Gastroesophageal sphincter (tissue), 4 donors: ENCODE results near the gene APBA1. TPM values are rescaled to one million over a fixed set of nuclear protein-coding genes. Genes with fewer than 3 reads are reported as not detected.

ENCODE experiments used
- ATAC-seq: fragments of 150-250 bp; one replicate; pipeline ENCODE4 v1.9.1; 2016; ENCODE audit warnings: mild to moderate bottlenecking, moderate library complexity
- H3K27ac ChIP-seq, 4 donors: fragments of 200-600 bp; sonication (generic) in 3 of 4; 1 replicate in 3 of 4; 2 replicates in 1 of 4; pipeline ENCODE4 v1.5.1; 2016 to 2019
- H3K27me3 ChIP-seq: fragments of 200-600 bp; sonication (generic); one replicate; pipeline ENCODE4 v1.5.1; 2019
- H3K36me3 ChIP-seq, 2 donors: fragments of 200-600 bp; sonication (generic); one replicate each; pipeline ENCODE4 v1.5.1; 2019; ENCODE audit warnings: control low read depth in 1 of 2
- H3K4me1 ChIP-seq, 3 donors: fragments of 200-600 bp; sonication (generic); 1 replicate in 2 of 3; 2 replicates in 1 of 3; pipeline ENCODE4 v1.5.1; 2016 to 2019; ENCODE audit warnings: control low read depth in 2 of 3
- H3K4me3 ChIP-seq, 2 donors: fragments of 200-600 bp; sonication (generic); one replicate each; pipeline ENCODE4 v1.5.1; 2019; ENCODE audit warnings: mild to moderate bottlenecking in 1 of 2, moderate library complexity in 1 of 2
- H3K9me3 ChIP-seq, 3 donors: fragments of 200-600 bp; sonication (generic); one replicate each; pipeline ENCODE4 v1.5.1; 2017 to 2019; ENCODE audit warnings: control low read depth in 2 of 3
- EP300 ChIP-seq: sonication (generic); formaldehyde crosslinking; IDR thresholded peaks from one replicate; pipeline ENCODE4 v1.6.1; 2017; ENCODE audit warnings: antibody characterized with exemption, mild to moderate bottlenecking
- POLR2A ChIP-seq, 2 donors: fragments of 450-650 bp; IDR thresholded peaks; one replicate each; pipeline ENCODE4 v1.6.1; 2017; ENCODE audit warnings: antibody characterized with exemption in 2 of 2, mild to moderate bottlenecking in 2 of 2, moderate library complexity in 1 of 2
- POLR2AphosphoS5 ChIP-seq: sonication (generic); formaldehyde crosslinking; IDR thresholded peaks from one replicate; pipeline ENCODE4 v1.6.1; 2017; ENCODE audit warnings: antibody characterized with exemption
- WGBS, 2 donors: methylation state at CpG; one replicate each; pipeline ENCODE4 v1.1.5; 2018; ENCODE audit warnings: low coverage in 1 of 2; 5-methylcytosine and 5-hydroxymethylcytosine counted together
- total RNA-seq, 4 donors: library from RNA; depleted of rRNA; stranded (reverse); fragments of >200 nt; gene quantifications; one replicate each; pipeline ENCODE4 v1.1.0, GENCODE V29; 2016
- TF ChIP-seq, protein P1 (sequence below), 4 experiments: fragments of 200-600 bp in 2 of 4; fragments of 450-650 bp in 2 of 4; sonication (generic) in 1 of 4; IDR thresholded peaks; one replicate each; pipeline ENCODE4 v1.5.1; 2017 to 2019; ENCODE audit warnings: antibody characterized with exemption in 4 of 4, mild to moderate bottlenecking in 2 of 4, moderate library complexity in 2 of 4

Gene APBA1
- total RNA-seq, 4 donors from 2014 or later: 4.7 to 10.5 (median 5.8) TPM

DNA sequence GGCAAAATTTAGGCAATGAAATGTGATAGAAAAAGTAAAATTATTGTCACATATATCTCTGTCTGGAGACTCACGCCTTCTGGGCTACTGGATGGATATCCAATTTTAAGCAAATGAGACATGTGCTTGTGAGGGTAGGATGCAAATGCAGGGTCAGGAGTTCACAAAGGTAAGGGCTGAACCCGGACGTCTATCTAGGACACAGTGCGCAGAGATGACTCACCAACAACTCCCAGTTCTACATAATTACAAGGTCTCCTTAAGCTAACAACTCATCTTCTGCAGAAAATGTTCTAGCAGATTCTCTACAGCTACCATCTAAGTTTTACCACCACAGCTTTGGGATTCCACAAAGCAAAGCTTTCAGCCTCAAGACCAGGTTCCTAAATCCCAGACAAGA lies 186.7 kb downstream of the APBA1 start:
- H3K4me1 ChIP-seq: no peaks in the 10 kb centered on the region
- no peak overlapping the region for H3K27ac ChIP-seq
- no peaks in the 10 kb centered on the region for H3K27me3 ChIP-seq
- ATAC-seq: no peak
- H3K9me3 ChIP-seq: no peaks in the 10 kb centered on the region
- no peak for TF ChIP-seq EP300
- 62 to 68% methylated on average over 4 of the region's 4 CpGs for WGBS, 2 donors
- H3K36me3 ChIP-seq: no peaks in the 10 kb centered on the region
- no peak overlapping the region for H3K4me3 ChIP-seq

DNA sequence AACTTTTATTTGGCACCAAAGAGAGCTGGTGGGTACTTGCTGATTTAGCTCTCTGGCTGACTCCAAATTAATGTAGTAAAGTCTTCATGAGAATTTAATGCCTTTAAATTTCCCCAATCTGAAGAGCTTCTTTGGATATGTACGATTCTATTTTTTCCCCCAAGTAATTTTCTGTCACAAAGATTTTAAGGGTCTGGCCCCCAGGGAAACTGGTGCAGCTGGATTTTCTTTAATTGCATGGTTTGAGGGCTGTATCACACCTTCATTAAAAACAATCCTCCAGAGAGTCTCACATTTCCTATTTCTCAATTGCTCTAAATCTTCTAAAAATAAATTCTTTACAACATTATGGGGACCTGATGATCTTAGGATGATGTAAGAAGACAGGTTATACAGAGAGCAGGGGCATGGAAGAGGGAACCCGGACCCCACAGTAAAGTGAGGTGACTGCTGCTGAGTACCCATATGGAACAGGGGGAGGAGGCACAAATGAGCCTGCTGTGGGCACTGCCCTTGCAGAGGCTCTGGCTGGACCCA lies 188.2 kb downstream of the APBA1 start:
- Histone ChIP-seq H3K9me3 (no peaks in the 10 kb centered on the region), H3K27ac (no peak overlapping the region), H3K36me3 (no peaks in the 10 kb centered on the region), H3K27me3 (no peaks in the 10 kb centered on the region), H3K4me3 (no peak overlapping the region), H3K4me1 (no peaks in the 10 kb centered on the region)
- no peak for ATAC-seq
- no peak for TF ChIP-seq EP300
- TF ChIP-seq POLR2AphosphoS5: no peak
- TF ChIP-seq POLR2A (IDR thresholded peaks at IDR 0.05): no peak
- TF ChIP-seq, protein P1, sequence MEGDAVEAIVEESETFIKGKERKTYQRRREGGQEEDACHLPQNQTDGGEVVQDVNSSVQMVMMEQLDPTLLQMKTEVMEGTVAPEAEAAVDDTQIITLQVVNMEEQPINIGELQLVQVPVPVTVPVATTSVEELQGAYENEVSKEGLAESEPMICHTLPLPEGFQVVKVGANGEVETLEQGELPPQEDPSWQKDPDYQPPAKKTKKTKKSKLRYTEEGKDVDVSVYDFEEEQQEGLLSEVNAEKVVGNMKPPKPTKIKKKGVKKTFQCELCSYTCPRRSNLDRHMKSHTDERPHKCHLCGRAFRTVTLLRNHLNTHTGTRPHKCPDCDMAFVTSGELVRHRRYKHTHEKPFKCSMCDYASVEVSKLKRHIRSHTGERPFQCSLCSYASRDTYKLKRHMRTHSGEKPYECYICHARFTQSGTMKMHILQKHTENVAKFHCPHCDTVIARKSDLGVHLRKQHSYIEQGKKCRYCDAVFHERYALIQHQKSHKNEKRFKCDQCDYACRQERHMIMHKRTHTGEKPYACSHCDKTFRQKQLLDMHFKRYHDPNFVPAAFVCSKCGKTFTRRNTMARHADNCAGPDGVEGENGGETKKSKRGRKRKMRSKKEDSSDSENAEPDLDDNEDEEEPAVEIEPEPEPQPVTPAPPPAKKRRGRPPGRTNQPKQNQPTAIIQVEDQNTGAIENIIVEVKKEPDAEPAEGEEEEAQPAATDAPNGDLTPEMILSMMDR (IDR thresholded peaks at IDR 0.05): no peak
- 64 to 96% methylated on average over 2 of the region's 2 CpGs for WGBS, 2 donors

DNA sequence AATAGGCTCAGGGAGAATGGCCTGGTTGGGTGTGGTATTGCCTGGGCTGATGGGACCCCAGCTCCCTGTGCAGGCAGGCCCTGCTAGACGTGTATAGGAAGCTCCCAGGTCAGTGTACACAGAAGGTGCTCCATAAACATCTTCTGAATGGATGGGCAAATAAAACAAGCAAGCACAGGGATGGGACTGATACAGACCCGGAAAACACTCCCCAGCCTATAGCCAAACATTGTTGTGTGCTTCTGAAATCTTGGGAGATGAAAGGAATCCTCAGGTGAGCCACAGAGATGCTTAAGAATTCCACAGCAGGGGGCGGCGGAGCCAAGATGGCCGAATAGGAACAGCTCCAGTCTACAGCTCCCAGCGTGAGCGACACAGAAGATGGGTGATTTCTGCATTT lies 195.4 kb downstream of the APBA1 start:
- H3K36me3 ChIP-seq: no peaks in the 10 kb centered on the region
- H3K27me3 ChIP-seq: no peaks in the 10 kb centered on the region
- no peaks in the 10 kb centered on the region for H3K9me3 ChIP-seq
- H3K27ac ChIP-seq: no peak overlapping the region
- no peak for ATAC-seq
- WGBS, 2 donors: 74 to 91% methylated on average over 5 of the region's 7 CpGs
- H3K4me1 ChIP-seq: no peaks in the 10 kb centered on the region
- H3K4me3 ChIP-seq: no peak overlapping the region
- no peak for TF ChIP-seq EP300
- TF ChIP-seq, protein P1 (IDR thresholded peaks at IDR 0.05): no peak
- TF ChIP-seq POLR2AphosphoS5: no peak
- TF ChIP-seq POLR2A (IDR thresholded peaks at IDR 0.05): no peak

DNA sequence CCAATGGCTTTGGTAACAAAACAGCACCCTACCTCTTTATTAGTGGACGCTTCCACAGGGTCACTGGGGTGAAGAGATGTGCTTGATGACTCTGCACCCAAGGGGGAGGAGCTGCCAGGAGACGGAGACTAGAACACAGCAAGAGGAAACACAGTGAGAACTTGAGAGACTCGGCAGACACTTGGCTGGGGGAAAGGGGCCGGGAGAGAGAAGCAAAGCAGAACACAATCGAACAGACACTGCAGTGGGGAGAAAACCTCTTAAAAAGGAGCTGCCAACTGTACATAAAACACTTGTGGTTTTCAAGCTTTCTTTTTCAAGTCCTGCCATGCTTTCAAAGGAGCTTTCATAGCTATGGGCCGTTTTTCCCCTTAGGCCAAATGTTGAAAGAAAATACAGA lies 196.2 kb downstream of the APBA1 start:
- Histone ChIP-seq H3K9me3 (no peaks in the 10 kb centered on the region), H3K36me3 (no peaks in the 10 kb centered on the region), H3K4me1 (no peaks in the 10 kb centered on the region), H3K4me3 (no peak overlapping the region), H3K27me3 (no peaks in the 10 kb centered on the region), H3K27ac (no peak overlapping the region)
- TF ChIP-seq POLR2A (IDR thresholded peaks at IDR 0.05): no peak
- TF ChIP-seq, protein P1 (IDR thresholded peaks at IDR 0.05): no peak
- TF ChIP-seq POLR2AphosphoS5: no peak
- TF ChIP-seq EP300: no peak
- ATAC-seq: no peak
- 47 to 56% methylated on average over 3 of the region's 6 CpGs for WGBS, 2 donors

DNA sequence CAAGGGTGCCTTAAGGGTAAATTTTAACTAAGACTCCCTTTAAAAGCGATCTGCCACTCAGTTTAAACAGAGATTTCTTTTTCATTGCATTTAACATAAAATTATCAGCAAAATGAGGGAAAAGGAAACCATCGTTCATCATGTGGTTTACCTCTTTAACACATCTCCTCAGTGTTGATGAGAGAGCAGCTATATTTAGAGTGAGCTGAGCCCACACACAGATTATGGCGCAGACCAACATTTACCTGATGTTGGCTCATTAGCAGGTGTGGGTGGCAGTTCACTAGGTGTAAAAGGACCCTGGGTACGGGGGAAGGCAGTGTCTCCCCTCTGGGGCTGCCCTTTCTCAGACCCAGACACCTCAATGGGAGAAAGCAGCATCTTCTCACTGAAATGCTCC lies 197.3 kb downstream of the APBA1 start:
- H3K36me3 ChIP-seq: no peaks in the 10 kb centered on the region
- no peaks in the 10 kb centered on the region for H3K9me3 ChIP-seq
- H3K27me3 ChIP-seq: no peaks in the 10 kb centered on the region
- WGBS, 2 donors: 76 to 96% methylated on average over 3 of the region's 4 CpGs
- TF ChIP-seq EP300: no peak
- no peak for TF ChIP-seq POLR2A (IDR thresholded peaks at IDR 0.05)
- TF ChIP-seq POLR2AphosphoS5: no peak
- TF ChIP-seq, protein P1 (IDR thresholded peaks at IDR 0.05): no peak
- no peaks in the 10 kb centered on the region for H3K4me1 ChIP-seq
- H3K4me3 ChIP-seq: no peak overlapping the region
- no peak overlapping the region for H3K27ac ChIP-seq
- no peak for ATAC-seq
